OCI-LY7 (cell line): ENCODE data around the gene ANKS1B. TPM values are rescaled to one million over a fixed set of nuclear protein-coding genes. Genes with fewer than 3 reads are reported as not detected.
A peak's percentile ranks its signal among the peaks of the same experiment; 100 is the strongest.

Experiments
- BruUV-seq: library from RNA; stranded (reverse); fragments of 400-500 nt; replicated peaks from 2 replicates; lab custom pipeline; 2021; lab: Mats Ljungman, UMichigan
- CTCF ChIA-PET: fragments of 300-600 bp; sonication (Branson Sonifier 250); formaldehyde crosslinking; loops from one replicate; lab custom pipeline; 2022; ENCODE audit warnings: antibody characterized with exemption; ENCODE audit not compliant: unreplicated experiment; lab: Charles Lee
- POLR2A ChIA-PET: fragments of 300-600 bp; sonication (Branson Sonifier 250); formaldehyde crosslinking; loops from one replicate; lab custom pipeline; 2022; ENCODE audit warnings: antibody characterized with exemption; lab: Charles Lee
- DNase-seq: peaks from one replicate; pipeline ENCODE4 v3.0.0-alpha.2; 2015; ENCODE audit warnings: low spot score
- H2AFZ ChIP-seq: fragments of 200-600 bp; sonication (generic), shearing (Covaris generic); 2 replicates; pipeline ENCODE4 v1.6.1; 2014; ENCODE audit warnings: mild to moderate bottlenecking, antibody characterized with exemption, low read length, moderate library complexity
- H3K27ac ChIP-seq: fragments of 200-600 bp; sonication (generic); 2 replicates; pipeline ENCODE4 v1.5.1; 2014; ENCODE audit warnings: mixed run types, low read depth, mild to moderate bottlenecking, moderate library complexity, low read length, inconsistent platforms; ENCODE audit not compliant: poor library complexity, severe bottlenecking
- H3K36me3 ChIP-seq: fragments of 200-600 bp; sonication (generic); 2 replicates; pipeline ENCODE4 v1.6.1; 2014; ENCODE audit warnings: mild to moderate bottlenecking, antibody characterized with exemption, low read length, moderate library complexity, mixed read lengths; ENCODE audit not compliant: insufficient read depth
- H3K4me1 ChIP-seq: fragments of 200-600 bp; sonication (generic); 2 replicates; pipeline ENCODE4 v1.5.1; 2014; ENCODE audit warnings: mild to moderate bottlenecking, low read length; ENCODE audit not compliant: insufficient read depth, poor library complexity, severe bottlenecking
- H3K4me2 ChIP-seq: fragments of 200-600 bp; sonication (generic); 2 replicates; pipeline ENCODE4 v1.6.1; 2014; ENCODE audit warnings: mild to moderate bottlenecking, low read length
- H3K4me3 ChIP-seq: fragments of 200-600 bp; sonication (generic); 2 replicates; pipeline ENCODE4 v1.5.1; 2014; ENCODE audit warnings: mild to moderate bottlenecking, low read depth, low read length; ENCODE audit not compliant: poor library complexity, severe bottlenecking
- H3K79me2 ChIP-seq: fragments of 200-600 bp; sonication (generic); 2 replicates; pipeline ENCODE4 v1.6.1; 2016; ENCODE audit warnings: low read depth, mild to moderate bottlenecking, low read length, moderate library complexity, mixed read lengths; ENCODE audit not compliant: insufficient read depth
- H3K9me2 ChIP-seq: fragments of 200-600 bp; sonication (generic); 2 replicates; pipeline ENCODE4 v1.6.1; 2016; ENCODE audit warnings: mild to moderate bottlenecking, low read length, mixed read lengths; ENCODE audit not compliant: insufficient read depth
- H3K9me3 ChIP-seq: fragments of 200-600 bp; sonication (generic); 2 replicates; pipeline ENCODE4 v1.6.1; 2014; ENCODE audit warnings: mild to moderate bottlenecking, mixed run types, low read length, mixed read lengths
- H4K20me1 ChIP-seq: fragments of 200-600 bp; sonication (generic); 2 replicates; pipeline ENCODE4 v1.6.1; 2014; ENCODE audit warnings: mild to moderate bottlenecking, antibody characterized with exemption, low read length, moderate library complexity, mixed read lengths; ENCODE audit not compliant: insufficient read depth
- CTCF ChIP-seq: fragments of 200-600 bp; sonication (generic); conservative IDR thresholded peaks from 2 replicates; pipeline ENCODE4 v1.5.1; 2014; ENCODE audit warnings: mild to moderate bottlenecking, antibody characterized with exemption, low read length, moderate library complexity, mixed read lengths
- EZH2phosphoT487 ChIP-seq: fragments of 200-600 bp; sonication (generic); IDR thresholded peaks from 2 replicates; pipeline ENCODE4 v1.6.1; 2018; ENCODE audit warnings: low read depth, borderline replicate concordance, mild to moderate bottlenecking, mixed run types, antibody characterized with exemption, low read length, moderate library complexity, mixed read lengths
- intact Hi-C: fragments of 100-400 bp; cut with micrococcal nuclease; formaldehyde crosslinking; loops from one replicate; pipeline ENCODE4 v1.10.0; 2022; ENCODE audit not compliant: unreplicated experiment
- total RNA-seq, 2 experiments: library from RNA; depleted of rRNA in 1 of 2; stranded (reverse); fragments of >200 nt in 1 of 2; shearing (Covaris generic) in 1 of 2; gene quantifications; 2 replicates each; pipeline ENCODE4 v1.2.3, GENCODE V29; 2014 to 2022

Gene ANKS1B
- total RNA-seq, 2 experiments from 2014 or later = 2.9 to 6.0 TPM

- H3K4me2 ChIP-seq = no peak overlapping the region
- H4K20me1 ChIP-seq = no peaks in the 10 kb centered on the region
- intact Hi-C loops = no loop called here
- no peak overlapping the region for H3K4me3 ChIP-seq
- H2AFZ ChIP-seq = no peak overlapping the region
- CTCF ChIA-PET = no interaction called here
- no peaks in the 10 kb centered on the region for H3K4me1 ChIP-seq
- TF ChIP-seq CTCF = no peak
- TF ChIP-seq EZH2phosphoT487 = no peak
- BruUV-seq = no TSS peak
- no peaks in the 10 kb centered on the region for H3K9me3 ChIP-seq
- no peaks in the 10 kb centered on the region for H3K36me3 ChIP-seq
- DNase-seq = no peak
- H3K9me2 ChIP-seq = no peaks in the 10 kb centered on the region
- no peaks in the 10 kb centered on the region for H3K79me2 ChIP-seq
- no peak overlapping the region for H3K27ac ChIP-seq
- POLR2A ChIA-PET = no interaction called here
Measured at GRCh38 chr12:98744680-98745079, 1240.1 kb downstream of the ANKS1B start.

GRCh38 chr12:98743362-98743953, 1241.3 kb downstream of the ANKS1B start:
- Histone ChIP-seq H3K9me2 (no peaks in the 10 kb centered on the region), H3K4me3 (no peak overlapping the region), H3K27ac (no peak overlapping the region), H2AFZ (no peak overlapping the region), H3K9me3 (no peaks in the 10 kb centered on the region), H3K4me1 (no peaks in the 10 kb centered on the region), H3K4me2 (no peak overlapping the region), H3K79me2 (no peaks in the 10 kb centered on the region), H4K20me1 (no peaks in the 10 kb centered on the region), H3K36me3 (no peaks in the 10 kb centered on the region)
- peak; percentile 16 for DNase-seq
- POLR2A ChIA-PET = no interaction called here
- intact Hi-C loops = no loop called here
- BruUV-seq = no TSS peak
- TF ChIP-seq CTCF (peak; percentile 81), EZH2phosphoT487 (no peak)
- CTCF ChIA-PET = no interaction called here

GRCh38 chr12:98741556-98742265, 1243.0 kb downstream of the ANKS1B start:
- Histone ChIP-seq H3K4me2 (no peak overlapping the region), H3K79me2 (no peaks in the 10 kb centered on the region), H2AFZ (no peak overlapping the region), H3K9me2 (no peaks in the 10 kb centered on the region), H3K4me1 (no peaks in the 10 kb centered on the region), H3K4me3 (no peak overlapping the region), H3K27ac (no peak overlapping the region), H3K9me3 (no peaks in the 10 kb centered on the region), H3K36me3 (no peaks in the 10 kb centered on the region), H4K20me1 (no peaks in the 10 kb centered on the region)
- TF ChIP-seq CTCF = no peak
- TF ChIP-seq EZH2phosphoT487 = no peak
- ChIA-PET CTCF (interaction anchor here (0.6 to 1.0 kb wide), 2 partner anchors 13 to 994 kb away, joined by 3 to 4 read pairs; no protein-coding TSS in a partner anchor), POLR2A (interaction anchor here (0.6 to 1.4 kb wide), 6 partner anchors 10 to 1197 kb away, joined by 3 to 6 read pairs (median 4); no protein-coding TSS in a partner anchor)
- no peak for DNase-seq
- intact Hi-C loops = no loop called here
- no TSS peak for BruUV-seq
